ENCODE data around the gene CIP2A. TPM values are rescaled to one million over a fixed set of nuclear protein-coding genes. Genes with fewer than 3 reads are reported as not detected.
A peak's percentile ranks its signal among the peaks of the same experiment; 100 is the strongest.

Gene CIP2A
- total and polyA plus RNA-seq, 8 donors, result 0.19 to 1.5 (median 0.99) TPM

- ATAC-seq, result peak in 2 of 4 donors; percentile 39 to 44
- H3K36me3 ChIP-seq, result no peaks in the 10 kb centered on the region
- intact Hi-C loops (cut with DNase I), result no loop called here
- no peaks in the 10 kb centered on the region for H3K9me3 ChIP-seq
- H3K4me3 ChIP-seq, result peak overlapping the region in 1 of 4 donors; percentile 3
- no peak for DNase-seq
- peak overlapping the region in 2 of 4 donors; percentile 10 to 46 for H3K27ac ChIP-seq
- whole genome bisulfite sequencing, 2 donors, result 59 to 66% methylated on average over 2 of the region's 2 CpGs
- no peak for FAIRE-seq
- H3K27me3 ChIP-seq, result no peaks in the 10 kb centered on the region
- H3K4me1 ChIP-seq, result peaks cover 0 to 8% (median 0%) of the 10 kb centered on the region in 3 donors
- TF ChIP-seq CTCF (IDR thresholded peaks at IDR 0.05), result no peak
These were observed 13.7 kb upstream of the CIP2A start for GRCh38 chr3:108602935-108603294.

GRCh38 chr3:108602249-108602934, 13.2 kb upstream of the CIP2A start:
- intact Hi-C loops (cut with DNase I), result no loop called here
- no peak for DNase-seq
- Histone ChIP-seq H3K4me3 (peak overlapping the region in 1 of 4 donors; percentile 3), H3K27me3 (no peaks in the 10 kb centered on the region), H3K27ac (peak overlapping the region in 2 of 4 donors; percentile 10 to 46), H3K36me3 (no peaks in the 10 kb centered on the region), H3K9me3 (no peaks in the 10 kb centered on the region), H3K4me1 (peaks cover 0 to 8% (median 0%) of the 10 kb centered on the region in 3 donors)
- 63 to 76% methylated on average over 5 of the region's 5 CpGs for WGBS, 2 donors
- ATAC-seq, result peak; percentile 46 to 90 (median 80)
- no peak for TF ChIP-seq CTCF (IDR thresholded peaks at IDR 0.05)
- FAIRE-seq, result no peak

- DNase-seq (no peak), FAIRE-seq (no peak), ATAC-seq (no peak)
- Histone ChIP-seq H3K4me1 (peaks cover 0 to 8% (median 0%) of the 10 kb centered on the region in 3 donors), H3K27ac (no peak overlapping the region), H3K27me3 (no peaks in the 10 kb centered on the region), H3K36me3 (no peaks in the 10 kb centered on the region), H3K4me3 (no peak overlapping the region), H3K9me3 (no peaks in the 10 kb centered on the region)
- TF ChIP-seq CTCF (IDR thresholded peaks at IDR 0.05), result no peak
- intact Hi-C loops (cut with DNase I), result no loop called here
- 82 to 87% methylated on average over 1 of the region's 1 CpG for WGBS, 2 donors
These were observed 10.6 kb upstream of the CIP2A start for GRCh38 chr3:108599677-108600409.

GRCh38 chr3:108598375-108598774, 9.1 kb upstream of the CIP2A start:
- DNase-seq, result no peak
- no peaks in the 10 kb centered on the region for H3K9me3 ChIP-seq
- FAIRE-seq, result no peak
- no peak for ATAC-seq
- no peaks in the 10 kb centered on the region for H3K4me1 ChIP-seq
- no peak for TF ChIP-seq CTCF (IDR thresholded peaks at IDR 0.05)
- no peak overlapping the region for H3K27ac ChIP-seq
- WGBS, 2 donors, result 74 to 75% methylated on average over 5 of the region's 5 CpGs
- no peaks in the 10 kb centered on the region for H3K27me3 ChIP-seq
- H3K4me3 ChIP-seq, result no peak overlapping the region
- H3K36me3 ChIP-seq, result no peaks in the 10 kb centered on the region
- intact Hi-C loops (cut with DNase I), result no loop called here

GRCh38 chr3:108595321-108595720, 6.1 kb upstream of the CIP2A start:
- intact Hi-C loops (cut with DNase I), result no loop called here
- ATAC-seq (no peak), DNase-seq (no peak), FAIRE-seq (no peak)
- Histone ChIP-seq H3K9me3 (no peaks in the 10 kb centered on the region), H3K36me3 (no peaks in the 10 kb centered on the region), H3K4me1 (peaks cover 0 to 2% (median 0%) of the 10 kb centered on the region in 3 donors), H3K4me3 (no peak overlapping the region), H3K27ac (no peak overlapping the region), H3K27me3 (no peaks in the 10 kb centered on the region)
- 91 to 96% methylated on average over 2 of the region's 2 CpGs for WGBS, 2 donors
- no peak for TF ChIP-seq CTCF (IDR thresholded peaks at IDR 0.05)

Data from pancreas (tissue), 10 donors.